ENCODE data around the gene GRIK4.
"Not testable (repeated sequence)": the region's sequence is repeated elsewhere in the genome, so short reads cannot be mapped to it uniquely, and the experiment has no call there.

Gene GRIK4

DNA sequence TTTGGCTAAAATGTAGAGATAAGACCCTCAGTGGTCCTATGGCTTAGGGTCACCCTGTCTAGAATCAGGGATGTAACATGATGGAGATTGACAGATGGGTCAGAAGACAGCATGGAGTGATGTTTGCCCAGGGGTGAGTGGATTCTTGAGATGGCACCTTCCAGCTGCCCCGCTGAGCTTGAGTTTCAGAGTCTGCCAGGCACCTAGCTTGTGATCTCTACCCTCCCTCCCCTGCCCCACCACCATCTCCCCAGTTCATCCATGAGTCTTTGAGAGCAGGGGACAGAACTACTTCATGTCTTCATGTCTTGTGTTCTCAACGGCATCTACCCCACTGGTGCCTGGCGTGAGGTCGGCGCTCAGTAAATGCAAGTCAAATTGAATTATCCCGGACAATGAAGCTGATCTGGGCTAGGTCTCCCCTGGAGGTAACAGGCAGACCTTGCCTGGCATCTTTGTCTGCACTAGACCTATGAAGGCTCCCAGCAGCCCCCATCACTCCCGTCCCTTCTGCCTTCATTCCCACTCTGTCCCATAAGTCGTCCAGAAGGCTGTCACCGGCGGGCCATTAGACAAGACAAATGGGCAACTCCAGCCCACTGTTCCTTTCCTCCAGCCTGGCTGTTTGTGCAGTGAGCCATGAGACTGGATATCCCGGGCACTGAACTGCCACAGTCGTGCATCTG lies 273.2 kb downstream of the GRIK4 start:
- DNase-seq (ENCODE audit: low spot score) = no peak

DNA sequence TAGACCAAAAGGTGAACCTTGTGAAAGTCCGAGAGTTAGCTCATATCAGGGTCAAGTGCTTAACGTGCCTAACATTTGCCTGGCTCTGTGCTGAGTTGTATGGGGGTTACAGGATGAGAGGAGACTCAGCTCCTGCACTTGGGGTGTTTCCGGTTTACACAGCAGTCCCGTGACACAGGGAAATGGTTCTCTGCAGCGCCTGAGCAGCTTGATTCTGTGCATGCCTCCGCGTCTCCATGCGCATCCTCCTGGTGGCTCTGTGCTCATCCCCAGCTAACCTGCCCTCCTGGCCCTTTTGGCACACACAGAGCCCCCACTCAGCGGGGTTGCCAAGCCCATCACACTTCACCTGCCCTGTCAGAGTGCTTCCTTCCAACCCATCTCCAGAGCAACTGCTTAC lies 274.0 kb downstream of the GRIK4 start:
- no peak for DNase-seq (ENCODE audit: low spot score)

DNA sequence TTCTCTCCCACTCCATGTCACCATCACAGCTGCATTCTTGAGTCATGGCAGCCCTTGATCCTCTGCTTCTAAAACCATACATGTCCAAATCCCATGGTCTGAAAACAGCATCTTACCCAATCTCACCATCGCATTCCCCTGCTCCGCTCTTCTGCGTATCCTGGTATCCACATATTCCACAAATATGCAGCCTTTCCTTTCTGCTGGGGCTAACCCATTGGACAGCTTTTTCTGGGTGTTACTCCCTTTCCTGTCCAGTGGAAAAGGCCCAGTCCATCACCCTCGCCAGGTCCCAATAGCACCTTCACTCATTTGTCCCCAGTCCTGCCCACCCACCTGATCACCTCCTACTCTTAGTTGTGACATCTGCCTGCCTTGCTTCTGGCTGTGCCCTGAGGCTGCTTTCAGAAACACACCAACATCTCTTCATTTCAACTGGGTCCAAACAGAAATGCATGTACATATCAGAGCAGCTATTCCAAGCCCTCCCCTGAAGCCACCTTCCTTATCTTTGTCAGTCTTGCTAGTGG lies 274.7 kb downstream of the GRIK4 start:
- no peak for DNase-seq (ENCODE audit: low spot score)

DNA sequence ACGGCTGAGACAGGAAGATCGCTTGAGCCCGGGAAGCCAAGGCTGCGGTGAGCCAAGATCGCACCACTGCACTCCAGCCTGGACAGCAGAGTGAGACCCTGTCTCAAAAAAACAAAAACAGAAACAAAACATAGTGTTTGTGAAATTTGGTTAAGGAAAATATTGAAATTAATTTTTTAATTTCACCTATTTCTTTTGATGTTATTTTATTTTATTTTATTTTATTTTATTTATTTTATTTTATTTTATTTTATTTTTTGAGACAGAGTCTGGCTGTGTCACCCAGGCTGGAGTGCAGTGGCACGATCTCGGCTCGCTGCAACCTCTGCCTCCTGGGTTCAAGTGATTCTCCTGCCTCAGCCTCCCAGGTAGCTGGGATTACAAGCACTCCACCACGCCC lies 275.7 kb downstream of the GRIK4 start:
- not testable (repeated sequence) for DNase-seq (ENCODE audit: low spot score)

DNA sequence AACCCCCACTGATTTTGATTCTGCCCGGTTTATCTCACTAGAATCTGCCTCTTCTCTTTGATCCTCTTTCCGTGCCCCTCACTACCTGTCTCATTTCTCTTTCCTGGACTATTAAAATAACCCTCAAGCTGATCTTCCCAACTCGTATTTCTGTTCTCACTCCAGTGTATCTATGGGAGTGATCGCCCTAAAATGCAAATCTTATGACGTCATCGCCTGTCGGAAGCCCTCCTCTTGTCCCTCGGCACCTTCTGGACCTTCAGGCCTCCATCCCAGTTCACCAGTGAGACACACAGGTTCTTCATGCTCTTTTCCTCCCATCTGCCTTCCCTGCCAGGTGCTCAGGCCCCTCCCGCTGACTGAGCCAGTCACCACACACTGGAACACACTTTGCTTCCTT lies 277.8 kb downstream of the GRIK4 start:
- no peak for DNase-seq (ENCODE audit: low spot score)

DNA sequence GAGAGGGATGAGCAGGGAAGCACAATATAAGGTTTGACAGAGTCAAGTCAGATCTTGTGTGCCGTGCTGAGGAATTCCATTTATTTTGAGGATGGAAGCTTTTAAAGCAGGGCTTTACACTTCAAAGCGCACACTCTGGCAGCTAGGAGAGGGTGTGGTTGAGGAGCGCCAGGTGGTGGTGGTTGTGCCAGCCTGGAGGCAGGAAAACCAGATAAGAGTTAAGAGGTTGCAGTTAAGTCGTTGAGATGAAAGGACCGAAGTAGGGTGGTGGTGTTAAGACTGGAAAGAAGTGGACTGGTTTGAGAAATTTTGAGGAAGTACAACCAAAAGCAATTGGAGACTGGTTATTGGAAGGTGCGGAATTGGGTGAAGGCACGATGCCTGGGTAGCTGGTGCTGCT lies 280.8 kb downstream of the GRIK4 start:
- no peak for DNase-seq (ENCODE audit: low spot score)

DNA sequence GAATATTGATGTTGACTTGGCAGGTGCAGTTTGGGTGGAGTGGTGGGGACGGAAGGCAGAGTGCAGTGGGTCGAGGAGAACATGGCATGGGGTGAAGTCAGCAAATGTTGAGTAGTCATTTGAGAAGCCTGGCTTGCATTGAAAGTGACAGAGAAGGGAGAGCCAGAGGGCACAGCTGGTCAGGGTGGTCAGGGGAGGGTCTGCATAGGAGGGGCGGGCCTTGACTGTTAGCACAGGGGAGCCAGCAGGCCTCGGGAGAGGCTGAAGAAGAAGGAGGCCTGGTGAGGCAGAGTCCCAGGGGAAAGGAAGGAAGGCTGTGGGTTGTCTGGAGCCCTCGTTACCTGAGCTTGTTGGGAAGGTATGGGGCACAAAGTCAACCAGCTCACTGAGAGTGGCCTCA lies 281.6 kb downstream of the GRIK4 start:
- no peak for DNase-seq (ENCODE audit: low spot score)

DNA sequence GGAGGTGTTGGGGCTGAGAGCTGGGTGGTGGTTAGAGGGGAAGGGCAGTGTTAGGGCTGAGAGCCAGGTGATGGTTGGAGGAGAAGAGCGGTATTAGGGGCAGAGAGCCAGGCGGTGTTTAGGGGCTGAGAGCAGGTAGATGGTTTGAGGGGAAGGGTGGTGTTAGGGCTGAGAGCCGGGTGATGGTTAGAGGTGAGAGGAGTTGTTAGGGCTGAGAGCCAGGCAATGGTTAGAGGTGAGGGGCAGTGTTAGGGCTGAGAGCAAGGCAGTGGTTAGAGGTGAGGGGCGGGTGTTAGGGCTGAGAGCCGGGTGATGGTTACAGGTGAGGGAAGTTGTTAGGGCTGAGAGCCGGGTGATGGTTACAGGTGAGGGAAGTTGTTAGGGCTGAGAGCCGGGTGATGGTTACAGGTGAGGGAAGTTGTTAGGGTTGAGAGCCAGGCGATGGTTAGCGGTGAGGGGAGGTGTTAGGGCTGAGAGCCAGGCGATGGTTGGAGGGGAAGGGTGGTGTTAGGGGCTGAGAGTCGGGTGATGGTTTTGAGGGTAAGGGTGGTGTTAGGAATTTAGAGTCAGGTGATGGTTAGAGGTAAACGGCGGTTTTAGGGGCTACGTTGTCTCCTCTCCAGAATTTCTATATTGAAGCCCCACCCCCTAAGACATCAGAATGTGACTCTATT lies 282.4 kb downstream of the GRIK4 start:
- DNase-seq (ENCODE audit: low spot score) = no peak

DNA sequence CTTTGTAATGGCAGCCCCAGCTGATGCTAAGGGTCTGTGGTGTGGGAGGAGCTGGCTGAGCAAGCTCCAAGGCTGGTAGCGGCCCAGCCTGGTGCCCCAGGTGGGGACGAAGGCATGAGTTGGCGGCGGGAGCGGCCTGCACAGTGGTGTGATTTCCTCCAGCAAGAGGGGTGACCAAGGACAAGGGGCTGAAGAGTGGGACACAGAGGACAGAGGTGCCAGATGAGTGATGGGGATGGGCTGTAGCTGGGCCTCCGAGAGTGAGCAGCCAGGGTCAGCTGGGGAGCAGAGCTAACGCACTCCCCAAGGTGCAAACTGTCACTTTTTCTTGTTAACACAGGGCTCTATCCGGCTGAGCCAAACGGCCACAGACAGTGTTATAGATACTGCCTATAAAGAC lies 283.2 kb downstream of the GRIK4 start:
- no peak for DNase-seq (ENCODE audit: low spot score)

DNA sequence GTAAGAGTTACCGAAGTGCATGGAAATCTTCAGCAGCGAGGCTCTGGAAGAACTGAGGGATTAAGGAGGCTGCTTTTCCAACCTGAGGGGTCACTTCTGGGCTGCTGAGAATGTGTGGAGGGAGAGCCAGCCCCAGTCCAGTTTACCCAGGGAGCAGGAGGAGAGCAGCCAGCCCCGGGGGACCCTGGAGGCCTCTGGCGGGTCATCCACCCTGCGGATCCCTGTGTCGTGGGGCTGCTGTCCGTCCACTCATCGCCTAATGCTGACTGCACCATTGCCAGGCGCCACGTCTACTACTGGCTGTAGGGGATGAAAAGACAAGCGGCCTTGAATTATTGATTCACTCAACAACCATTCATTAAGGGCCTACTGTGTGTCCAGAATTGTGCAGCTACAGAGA lies 283.6 kb downstream of the GRIK4 start:
- no peak for DNase-seq (ENCODE audit: low spot score)

DNA sequence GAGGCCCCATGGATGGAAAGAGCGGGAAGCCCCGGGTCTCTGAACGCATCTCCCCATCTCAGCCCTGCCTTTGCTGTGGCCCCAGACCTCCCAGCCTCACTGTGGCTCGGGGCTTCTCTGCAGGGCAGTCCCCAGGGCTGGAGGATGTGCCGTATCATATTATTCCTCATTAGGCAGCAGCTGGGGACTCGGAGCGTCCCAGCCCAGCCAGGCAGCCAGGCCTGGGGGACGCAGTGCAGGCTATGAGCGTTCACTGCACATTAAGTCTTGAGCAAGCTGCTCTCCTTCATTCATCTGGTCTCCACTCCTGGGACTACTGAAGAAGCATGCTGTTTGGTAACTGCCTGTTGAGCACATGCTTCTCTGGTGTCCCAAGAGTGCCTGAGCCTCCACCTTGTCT lies 285.6 kb downstream of the GRIK4 start:
- DNase-seq (ENCODE audit: low spot score) = no peak

DNA sequence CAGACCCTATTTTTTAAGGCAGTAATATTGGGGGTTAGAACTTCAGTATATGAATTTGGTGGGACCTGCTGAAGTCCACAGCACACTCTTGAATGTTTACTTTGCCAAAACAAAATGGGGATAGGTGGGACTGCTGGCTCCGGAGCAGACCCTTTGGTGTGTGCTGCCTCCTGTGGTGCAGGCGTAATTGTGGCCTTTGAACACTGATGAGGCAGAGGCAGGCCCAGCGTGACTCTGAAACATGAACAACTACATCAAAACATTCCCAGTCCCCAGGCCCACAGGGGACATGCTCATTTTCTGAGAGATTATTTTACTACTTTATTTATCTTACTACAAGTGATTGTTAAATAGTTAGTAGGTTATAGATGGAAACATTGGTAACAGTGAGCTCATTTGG lies 287.3 kb downstream of the GRIK4 start:
- no peak for DNase-seq (ENCODE audit: low spot score)

DNA sequence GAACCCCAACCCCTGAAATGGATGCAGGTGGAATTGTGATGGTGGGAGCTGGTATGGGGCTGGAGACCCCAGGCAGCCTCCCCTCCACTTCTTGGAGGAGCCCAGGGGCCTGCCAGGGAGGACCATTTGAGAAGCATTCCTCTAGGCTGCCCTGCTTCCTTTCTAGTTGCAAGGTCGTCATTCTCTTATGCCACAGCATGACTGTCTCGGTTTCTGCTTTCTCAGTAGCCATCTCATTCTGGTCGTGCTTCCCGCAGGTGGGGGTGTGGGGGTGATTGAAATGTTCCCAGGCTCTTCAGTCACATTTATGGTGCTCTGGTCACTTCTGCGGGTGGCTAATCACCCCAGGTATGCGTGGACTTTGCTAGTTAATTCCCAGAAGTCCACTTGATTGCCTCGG lies 288.7 kb downstream of the GRIK4 start:
- DNase-seq (ENCODE audit: low spot score) = no peak

DNA sequence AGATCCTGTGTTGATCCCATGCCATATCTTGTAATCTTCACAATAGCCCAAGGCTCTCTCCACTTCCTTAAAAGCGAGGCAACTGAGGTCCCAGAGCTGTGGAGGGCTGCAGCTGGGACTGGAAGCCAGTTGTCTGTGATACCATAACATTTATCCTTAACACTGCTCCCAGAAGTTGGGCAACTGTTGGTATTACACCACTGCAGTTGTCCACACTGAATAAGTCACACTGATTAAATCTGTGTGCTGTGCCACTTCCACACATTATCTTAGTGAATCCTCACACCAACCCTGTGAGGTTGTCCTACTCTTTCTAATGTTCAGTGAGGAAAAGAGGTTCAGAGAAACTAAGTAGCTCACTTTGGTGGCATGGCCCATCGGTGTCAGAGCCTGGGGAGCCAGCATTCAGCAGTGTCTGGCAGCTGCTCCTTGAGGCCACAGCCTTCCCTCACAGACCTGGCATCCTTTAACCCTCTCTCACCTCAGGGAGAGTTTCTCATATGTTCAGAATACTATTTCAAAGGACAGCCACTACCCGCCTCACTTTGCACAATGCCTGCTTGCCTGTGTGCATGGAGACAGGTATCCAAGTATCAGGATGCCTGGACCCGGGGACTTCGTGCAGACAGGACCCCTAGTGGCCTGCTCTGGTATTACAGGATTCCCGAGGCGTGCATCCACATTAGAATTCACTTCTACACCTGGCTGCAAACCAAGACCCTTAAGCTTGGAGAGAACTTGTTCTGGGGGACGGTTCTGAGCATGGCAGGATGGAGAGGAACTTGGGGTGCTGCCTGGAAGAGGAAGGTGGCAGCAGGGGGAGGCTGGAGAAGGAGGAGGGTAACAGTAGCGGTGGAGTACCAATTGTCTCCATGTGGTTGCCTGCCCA lies 290.5 kb downstream of the GRIK4 start:
- peak; percentile 44 for DNase-seq (ENCODE audit: low spot score)

DNA sequence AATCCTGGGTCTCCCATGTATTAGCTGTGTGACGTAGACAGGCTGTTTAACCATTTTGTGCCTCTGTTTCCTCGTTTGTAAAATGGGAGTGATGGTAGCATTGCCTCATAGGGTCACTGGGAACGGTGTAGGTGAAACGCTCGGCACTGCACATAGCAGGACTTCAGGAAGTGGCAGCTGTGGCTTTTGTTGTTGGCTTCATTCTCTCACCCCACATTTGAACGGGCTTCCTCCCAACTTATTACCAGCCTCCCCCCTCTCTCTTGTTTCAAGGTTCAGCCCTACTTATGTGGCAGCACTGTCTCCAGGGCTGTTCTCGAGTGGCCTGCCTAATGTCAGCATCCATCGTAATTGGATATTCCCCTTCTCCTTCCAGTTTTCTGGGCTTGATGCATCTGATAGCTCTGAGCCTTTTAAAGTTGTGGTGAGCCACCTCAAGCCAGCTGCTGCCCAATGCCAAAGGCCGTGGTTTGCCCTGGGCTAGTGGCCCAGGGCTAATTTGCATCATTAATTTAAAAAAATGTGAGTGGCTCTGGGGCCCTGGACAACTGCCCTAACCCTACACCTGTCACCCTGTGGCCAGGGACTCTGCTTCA lies 294.5 kb downstream of the GRIK4 start:
- no peak for DNase-seq (ENCODE audit: low spot score)

DNA sequence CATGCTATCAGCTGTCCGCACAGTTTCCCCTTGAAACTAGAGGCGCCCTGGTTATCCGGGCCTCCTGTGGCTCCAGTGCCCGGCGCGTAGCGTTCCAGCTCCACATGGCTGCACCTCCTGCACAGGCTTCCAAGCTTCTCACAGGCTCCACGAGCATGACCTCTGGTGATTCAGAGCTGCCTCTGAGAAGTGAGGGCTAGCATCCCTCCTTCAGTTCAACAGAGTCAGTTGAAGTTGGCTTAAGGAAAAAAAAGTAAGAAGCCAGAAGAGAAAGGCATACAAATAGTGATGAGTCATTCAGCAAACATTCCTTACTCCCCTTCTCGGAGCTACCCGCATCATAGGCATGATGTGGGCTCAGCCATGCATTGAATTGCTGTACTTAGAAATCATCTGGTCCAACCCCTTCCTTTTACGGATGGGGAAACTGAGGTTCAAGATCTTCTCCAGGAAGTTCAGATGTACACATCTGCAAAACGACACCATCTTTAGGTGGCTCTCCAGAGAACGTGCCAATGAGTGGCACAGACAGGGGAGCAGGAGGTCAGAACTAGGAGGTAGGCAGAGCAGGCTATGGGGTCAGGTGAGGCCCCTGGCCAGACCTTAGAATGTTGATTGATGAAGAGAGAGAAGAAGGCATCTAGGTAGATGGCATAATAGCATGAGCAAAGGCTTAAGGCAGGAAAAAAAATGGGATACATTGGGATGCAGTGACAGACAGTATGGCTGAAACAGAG lies 296.0 kb downstream of the GRIK4 start:
- DNase-seq (ENCODE audit: low spot score) = peak; percentile 63

DNA sequence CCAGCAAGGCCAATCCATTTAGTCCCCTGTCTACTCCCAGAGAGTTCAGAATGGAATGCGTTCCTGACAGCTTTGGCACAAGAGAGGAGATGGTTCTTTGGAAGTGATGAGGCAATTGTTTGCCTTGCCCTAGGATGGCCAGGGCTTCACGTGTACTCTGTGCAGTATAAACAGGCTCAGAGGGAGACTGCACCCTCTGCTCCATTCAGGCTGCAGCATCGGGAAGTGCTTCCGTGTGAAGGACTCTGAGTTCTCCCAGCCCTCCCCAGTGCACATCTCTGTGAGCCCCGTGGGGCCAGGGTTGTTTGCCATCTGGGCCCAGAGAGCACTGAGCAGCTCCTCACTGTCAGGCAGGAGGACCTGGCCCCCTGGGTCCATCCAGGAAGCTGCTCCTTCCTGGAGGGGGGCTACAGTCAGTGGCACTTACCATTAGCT lies 297.1 kb downstream of the GRIK4 start:
- no peak for DNase-seq (ENCODE audit: low spot score)

DNA sequence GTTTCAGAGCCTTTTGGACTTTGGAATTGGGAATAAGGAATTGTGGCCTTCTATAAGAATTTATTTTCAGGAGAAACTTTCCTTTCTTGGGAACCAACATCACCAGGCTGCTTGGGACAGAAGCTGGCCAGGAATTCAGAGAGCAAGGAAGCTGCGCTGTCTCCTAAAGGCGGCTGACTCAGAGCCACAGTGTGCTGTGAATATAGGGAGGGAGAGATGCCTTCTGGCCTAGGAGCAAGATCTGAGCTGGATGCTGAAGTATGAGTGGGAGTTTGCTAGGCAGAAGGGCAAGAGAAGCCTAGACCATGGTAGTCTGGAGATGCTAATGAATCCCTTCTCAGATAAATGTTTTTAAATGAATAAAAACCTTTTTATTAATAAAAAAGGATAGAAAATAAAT lies 298.7 kb downstream of the GRIK4 start:
- DNase-seq (ENCODE audit: low spot score) = no peak

DNA sequence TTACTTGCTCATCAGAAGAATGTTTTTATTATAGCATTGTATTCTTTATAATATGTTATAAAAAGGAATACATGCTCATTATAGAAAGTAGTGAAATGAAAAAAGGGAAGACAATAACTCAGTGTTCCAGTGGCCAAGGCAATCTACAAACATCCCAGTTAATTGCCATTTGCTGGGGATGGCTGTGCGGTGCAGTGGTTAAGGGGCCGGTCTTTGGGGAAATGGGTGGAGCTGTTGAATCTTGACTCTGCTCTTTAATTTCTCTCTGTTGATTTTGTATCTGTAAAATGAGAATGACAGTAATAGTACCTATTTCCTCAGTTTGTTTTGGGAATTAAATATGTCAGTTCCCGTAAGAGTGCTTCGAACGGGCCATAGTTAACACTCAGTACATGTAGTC lies 299.7 kb downstream of the GRIK4 start:
- DNase-seq (ENCODE audit: low spot score) = no peak

DNA sequence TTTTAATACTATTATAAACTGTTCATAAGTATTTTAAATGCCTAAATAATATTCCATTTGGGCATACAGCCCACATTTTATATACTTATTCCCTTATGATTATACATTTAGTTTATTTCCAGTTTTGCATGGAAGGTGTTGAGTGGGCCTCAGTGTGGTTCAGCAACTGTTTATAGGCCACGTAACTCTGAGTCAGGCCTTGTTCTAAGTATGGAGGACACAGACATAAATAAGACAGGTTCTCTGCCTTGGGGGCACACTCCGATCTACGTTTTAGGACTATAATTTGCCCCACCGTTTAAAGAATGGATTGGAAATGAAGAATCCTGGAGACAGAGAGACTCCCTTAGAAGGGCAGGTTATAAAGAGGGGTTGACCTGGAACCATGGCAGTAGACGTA lies 300.2 kb downstream of the GRIK4 start:
- no peak for DNase-seq (ENCODE audit: low spot score)

DNA sequence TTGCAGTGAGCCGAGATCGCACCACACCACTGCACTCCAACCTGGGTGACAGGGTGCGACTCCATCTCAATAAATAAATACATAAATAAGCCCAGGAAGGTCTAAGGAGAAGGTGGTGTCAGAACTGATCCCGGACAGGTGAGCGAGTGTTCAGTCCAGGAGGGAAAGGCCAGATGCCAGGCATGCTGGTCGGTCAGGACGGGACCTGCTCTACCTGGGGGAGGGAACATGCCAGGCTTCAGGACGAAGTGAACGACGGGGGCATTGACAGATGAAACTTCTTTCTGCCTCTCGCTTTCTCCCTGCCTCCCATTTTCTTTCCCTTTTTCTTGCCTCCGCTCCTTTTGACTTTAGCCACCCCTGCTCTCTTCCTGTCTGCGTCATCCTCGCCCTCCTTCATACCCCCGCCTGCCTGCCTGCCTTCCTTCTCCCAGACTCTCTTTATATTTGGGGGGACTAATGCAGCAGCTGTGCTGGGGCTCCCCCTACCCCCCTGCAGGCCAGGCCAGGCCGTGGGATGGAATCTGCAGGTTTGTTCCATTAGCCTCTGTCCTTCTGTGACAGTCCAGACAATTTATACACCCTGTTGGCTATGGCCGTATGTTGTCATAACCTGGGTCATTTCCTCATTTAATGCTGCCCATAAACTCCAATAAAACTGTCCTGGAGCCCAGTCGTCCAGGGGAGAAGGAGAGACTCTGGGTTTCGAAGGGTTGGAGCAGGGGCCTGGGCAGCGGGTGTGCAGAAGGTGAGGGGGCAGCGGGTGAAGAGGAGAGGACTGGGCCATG lies 303.2 kb downstream of the GRIK4 start:
- no peak for DNase-seq (ENCODE audit: low spot score)

All from kidney capillary endothelial cell (primary cell).